WTC11 (cell line): ENCODE measurements around the gene PRDM2. TPM values are rescaled to one million over a fixed set of nuclear protein-coding genes. Genes with fewer than 3 reads are reported as not detected.

Source experiments
- ATAC-seq: fragments of 200-7000 bp; cut with Tn5 transposase; 2 replicates; pipeline ENCODE4 v1.10.0; 2021; ENCODE audit warnings: mild to moderate bottlenecking, moderate library complexity
- Bru-seq: library from RNA; stranded (reverse); fragments of 400-500 nt; gene quantifications from one replicate; lab custom pipeline; 2021; lab: Mats Ljungman, UMichigan
- CTCF ChIA-PET: fragments of 300-600 bp; sonication (Branson Sonifier 250); formaldehyde crosslinking; loops from one replicate; lab custom pipeline; 2021; ENCODE audit warnings: antibody characterized with exemption; lab: Charles Lee
- POLR2A ChIA-PET: fragments of 350-600 bp; sonication (Branson Sonifier 250); formaldehyde crosslinking; loops from one replicate; lab custom pipeline; 2021; ENCODE audit warnings: antibody characterized with exemption; lab: Charles Lee
- DNase-seq: peaks from one replicate; pipeline ENCODE4 v3.0.0; 2021; ENCODE audit warnings: low spot score
- H3K27ac Mint-ChIP-seq: 2 replicates; pipeline ENCODE4 v1.8.0; 2021; ENCODE audit warnings: mixed read lengths
- H3K27me3 Mint-ChIP-seq: 2 replicates; pipeline ENCODE4 v1.8.0; 2021; ENCODE audit warnings: low read depth, mild to moderate bottlenecking, moderate library complexity, mixed read lengths
- H3K36me3 Mint-ChIP-seq: 2 replicates; pipeline ENCODE4 v1.8.0; 2021; ENCODE audit warnings: mixed read lengths
- H3K4me1 Mint-ChIP-seq: 2 replicates; pipeline ENCODE4 v1.8.0; 2022; ENCODE audit warnings: mixed read lengths
- H3K4me3 Mint-ChIP-seq: 2 replicates; pipeline ENCODE4 v1.8.0; 2021; ENCODE audit warnings: mild to moderate bottlenecking, moderate library complexity, mixed read lengths
- H3K9me3 Mint-ChIP-seq: 2 replicates; pipeline ENCODE4 v1.8.0; 2021; ENCODE audit warnings: mixed read lengths
- CREM ChIP-seq: sonication (generic); formaldehyde crosslinking; IDR thresholded peaks from 2 replicates; pipeline ENCODE4 v1.8.1; 2022; ENCODE audit warnings: mild to moderate bottlenecking, missing genetic modification reagents, moderate library complexity
- GABPB1 ChIP-seq: sonication (generic); formaldehyde crosslinking; IDR thresholded peaks from 2 replicates; pipeline ENCODE4 v1.8.1; 2023; ENCODE audit warnings: mild to moderate bottlenecking, missing genetic modification reagents
- IRF2 ChIP-seq: sonication (generic); formaldehyde crosslinking; IDR thresholded peaks from 2 replicates; pipeline ENCODE4 v1.8.0; 2022; ENCODE audit warnings: low read depth, missing genetic modification reagents, borderline replicate concordance
- NFE2L1 ChIP-seq: sonication (generic); formaldehyde crosslinking; IDR thresholded peaks from 2 replicates; pipeline ENCODE4 v1.8.1; 2023; ENCODE audit warnings: missing genetic modification reagents
- NFYB ChIP-seq: sonication (generic); formaldehyde crosslinking; conservative IDR thresholded peaks from 2 replicates; pipeline ENCODE4 v1.8.0; 2022; ENCODE audit warnings: low read depth, missing genetic modification reagents
- NR1H2 ChIP-seq: sonication (generic); formaldehyde crosslinking; IDR thresholded peaks from 2 replicates; pipeline ENCODE4 v1.9.0; 2021; ENCODE audit warnings: mild to moderate bottlenecking, moderate library complexity, missing genetic modification reagents
- SP1 ChIP-seq: sonication (generic); formaldehyde crosslinking; conservative IDR thresholded peaks from 2 replicates; pipeline ENCODE4 v1.8.1; 2022; ENCODE audit warnings: missing genetic modification reagents
- TCF7 ChIP-seq: sonication (generic); formaldehyde crosslinking; IDR thresholded peaks from 2 replicates; pipeline ENCODE4 v1.8.0; 2022; ENCODE audit warnings: mild to moderate bottlenecking, low read depth, missing genetic modification reagents, moderate library complexity
- TEAD1 ChIP-seq: sonication (generic); formaldehyde crosslinking; IDR thresholded peaks from 2 replicates; pipeline ENCODE4 v1.8.0; 2022; ENCODE audit warnings: mild to moderate bottlenecking, missing genetic modification reagents
- ZNF121 ChIP-seq: sonication (generic); formaldehyde crosslinking; IDR thresholded peaks from 2 replicates; pipeline ENCODE4 v1.8.0; 2023; ENCODE audit warnings: missing genetic modification reagents
- ZNF232 ChIP-seq: sonication (generic); formaldehyde crosslinking; IDR thresholded peaks from 2 replicates; pipeline ENCODE4 v1.8.0; 2022; ENCODE audit warnings: mild to moderate bottlenecking, missing genetic modification reagents
- ZNF416 ChIP-seq: fragments of 250-450 bp; sonication (Bioruptor Pico); IDR thresholded peaks from 2 replicates; pipeline ENCODE4 v1.9.0; 2021; ENCODE audit warnings: mild to moderate bottlenecking, inconsistent platforms
- long read RNA-seq, 3 experiments: library from RNA in 1 of 3; library from capped mRNA in 1 of 3; library from polyadenylated mRNA in 1 of 3; unstranded in 2 of 3; stranded (forward) in 1 of 3; transcript quantifications; one replicate each; pipeline ENCODE4 v2.0.0, GENCODE V29; 2021
- total RNA-seq: library from RNA; stranded (reverse); gene quantifications from 3 replicates; pipeline ENCODE4 v1.2.3, GENCODE V29; 2021
- TF ChIP-seq, protein P1 (sequence below): sonication (generic); formaldehyde crosslinking; IDR thresholded peaks from 2 replicates; pipeline ENCODE4 v1.8.1; 2023; ENCODE audit warnings: mild to moderate bottlenecking, missing genetic modification reagents
- TF ChIP-seq, protein P2 (sequence below): sonication (generic); formaldehyde crosslinking; IDR thresholded peaks from 2 replicates; pipeline ENCODE4 v1.8.0; 2022; ENCODE audit warnings: mild to moderate bottlenecking, missing genetic modification reagents
- TF ChIP-seq, protein P3 (sequence below): sonication (generic); formaldehyde crosslinking; IDR thresholded peaks from 2 replicates; pipeline ENCODE4 v1.8.0; 2022; ENCODE audit warnings: mild to moderate bottlenecking, missing genetic modification reagents
- TF ChIP-seq, protein P4 (sequence below): sonication (generic); formaldehyde crosslinking; IDR thresholded peaks from 2 replicates; pipeline ENCODE4 v1.8.1; 2022; ENCODE audit warnings: low read depth, mild to moderate bottlenecking, moderate library complexity, missing genetic modification reagents, borderline replicate concordance
- TF ChIP-seq, protein P5 (sequence below): fragments of 200-600 bp; IDR thresholded peaks from 2 replicates; pipeline ENCODE4 v1.8.0; 2022; ENCODE audit warnings: antibody characterized with exemption

The PRDM2 gene, protein sequence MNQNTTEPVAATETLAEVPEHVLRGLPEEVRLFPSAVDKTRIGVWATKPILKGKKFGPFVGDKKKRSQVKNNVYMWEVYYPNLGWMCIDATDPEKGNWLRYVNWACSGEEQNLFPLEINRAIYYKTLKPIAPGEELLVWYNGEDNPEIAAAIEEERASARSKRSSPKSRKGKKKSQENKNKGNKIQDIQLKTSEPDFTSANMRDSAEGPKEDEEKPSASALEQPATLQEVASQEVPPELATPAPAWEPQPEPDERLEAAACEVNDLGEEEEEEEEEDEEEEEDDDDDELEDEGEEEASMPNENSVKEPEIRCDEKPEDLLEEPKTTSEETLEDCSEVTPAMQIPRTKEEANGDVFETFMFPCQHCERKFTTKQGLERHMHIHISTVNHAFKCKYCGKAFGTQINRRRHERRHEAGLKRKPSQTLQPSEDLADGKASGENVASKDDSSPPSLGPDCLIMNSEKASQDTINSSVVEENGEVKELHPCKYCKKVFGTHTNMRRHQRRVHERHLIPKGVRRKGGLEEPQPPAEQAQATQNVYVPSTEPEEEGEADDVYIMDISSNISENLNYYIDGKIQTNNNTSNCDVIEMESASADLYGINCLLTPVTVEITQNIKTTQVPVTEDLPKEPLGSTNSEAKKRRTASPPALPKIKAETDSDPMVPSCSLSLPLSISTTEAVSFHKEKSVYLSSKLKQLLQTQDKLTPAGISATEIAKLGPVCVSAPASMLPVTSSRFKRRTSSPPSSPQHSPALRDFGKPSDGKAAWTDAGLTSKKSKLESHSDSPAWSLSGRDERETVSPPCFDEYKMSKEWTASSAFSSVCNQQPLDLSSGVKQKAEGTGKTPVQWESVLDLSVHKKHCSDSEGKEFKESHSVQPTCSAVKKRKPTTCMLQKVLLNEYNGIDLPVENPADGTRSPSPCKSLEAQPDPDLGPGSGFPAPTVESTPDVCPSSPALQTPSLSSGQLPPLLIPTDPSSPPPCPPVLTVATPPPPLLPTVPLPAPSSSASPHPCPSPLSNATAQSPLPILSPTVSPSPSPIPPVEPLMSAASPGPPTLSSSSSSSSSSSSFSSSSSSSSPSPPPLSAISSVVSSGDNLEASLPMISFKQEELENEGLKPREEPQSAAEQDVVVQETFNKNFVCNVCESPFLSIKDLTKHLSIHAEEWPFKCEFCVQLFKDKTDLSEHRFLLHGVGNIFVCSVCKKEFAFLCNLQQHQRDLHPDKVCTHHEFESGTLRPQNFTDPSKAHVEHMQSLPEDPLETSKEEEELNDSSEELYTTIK (N-terminal part only)
- 19.5 to 27.2 TPM (median 25.0 TPM) in 3 replicates for total RNA-seq
- percentile 72 among the genes with signal in this experiment for Bru-seq, nascent RNA
- long read RNA-seq, experiment 1, full-length matches to known transcripts, result 9 of 55 reads
- long read RNA-seq, experiment 1, partial matches to known transcripts, result 24 of 55 reads
- long read RNA-seq, experiment 1, other reads (novel, unspliced or antisense), result 22 of 55 reads
- long read RNA-seq, experiment 2, partial matches to known transcripts, result 17 of 20 reads
- long read RNA-seq, experiment 2, other reads (novel, unspliced or antisense), result 3 of 20 reads
- long read RNA-seq, experiment 3, result 0 reads

DNA sequence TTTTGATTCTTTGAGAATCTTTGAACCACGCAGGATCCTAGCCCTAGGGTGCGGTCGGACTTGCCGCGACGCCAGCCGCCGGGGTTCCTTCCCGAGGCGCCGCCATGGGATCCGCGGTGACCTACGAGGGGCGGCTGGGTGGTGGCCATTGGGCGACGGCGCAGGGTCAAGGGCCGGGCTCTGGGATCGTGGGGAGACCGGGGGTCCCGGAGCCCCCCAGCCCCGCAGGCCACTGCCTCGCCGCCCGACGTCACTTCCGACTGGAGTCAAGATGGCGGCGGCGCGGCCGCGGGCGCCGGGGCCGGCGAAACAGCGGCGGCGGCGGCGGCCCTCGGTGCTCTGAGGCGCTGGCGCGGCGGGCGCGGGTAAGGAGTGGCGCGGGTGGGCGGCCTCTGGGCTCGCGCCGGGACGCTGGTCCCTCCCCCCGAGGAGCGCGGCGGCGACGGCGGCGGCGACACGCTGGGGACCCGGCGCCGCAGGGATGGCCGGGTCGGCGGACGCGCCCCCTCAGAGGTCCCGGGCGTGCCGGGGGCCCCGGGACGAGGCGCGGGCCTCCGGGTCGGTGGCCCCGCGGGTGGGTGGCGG lies at the start of gene PRDM2:
Gene PRDM2 (plus strand): TSS at position 253 of the 585 bp plus-strand sequence. CDS start 15,418 bp downstream, outside the sequence.
- no peak for TF ChIP-seq IRF2 (CRISPR knock-in tag)
- TF ChIP-seq, protein P1, sequence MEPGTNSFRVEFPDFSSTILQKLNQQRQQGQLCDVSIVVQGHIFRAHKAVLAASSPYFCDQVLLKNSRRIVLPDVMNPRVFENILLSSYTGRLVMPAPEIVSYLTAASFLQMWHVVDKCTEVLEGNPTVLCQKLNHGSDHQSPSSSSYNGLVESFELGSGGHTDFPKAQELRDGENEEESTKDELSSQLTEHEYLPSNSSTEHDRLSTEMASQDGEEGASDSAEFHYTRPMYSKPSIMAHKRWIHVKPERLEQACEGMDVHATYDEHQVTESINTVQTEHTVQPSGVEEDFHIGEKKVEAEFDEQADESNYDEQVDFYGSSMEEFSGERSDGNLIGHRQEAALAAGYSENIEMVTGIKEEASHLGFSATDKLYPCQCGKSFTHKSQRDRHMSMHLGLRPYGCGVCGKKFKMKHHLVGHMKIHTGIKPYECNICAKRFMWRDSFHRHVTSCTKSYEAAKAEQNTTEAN (CRISPR knock-in tag), result peak; percentile 80
- TF ChIP-seq GABPB1 (CRISPR knock-in tag), result peak; percentile 21; the same call in 1 of the 2 replicates
- no peak for TF ChIP-seq TEAD1
- TF ChIP-seq ZNF416, result no peak
- TF ChIP-seq, protein P2, sequence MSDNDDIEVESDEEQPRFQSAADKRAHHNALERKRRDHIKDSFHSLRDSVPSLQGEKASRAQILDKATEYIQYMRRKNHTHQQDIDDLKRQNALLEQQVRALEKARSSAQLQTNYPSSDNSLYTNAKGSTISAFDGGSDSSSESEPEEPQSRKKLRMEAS (CRISPR knock-in tag), result peak; percentile 68; the same call in 1 of the 2 replicates
- TF ChIP-seq SP1, result peak; percentile 45; the same call in 1 of the 2 replicates
- TF ChIP-seq, protein P3, sequence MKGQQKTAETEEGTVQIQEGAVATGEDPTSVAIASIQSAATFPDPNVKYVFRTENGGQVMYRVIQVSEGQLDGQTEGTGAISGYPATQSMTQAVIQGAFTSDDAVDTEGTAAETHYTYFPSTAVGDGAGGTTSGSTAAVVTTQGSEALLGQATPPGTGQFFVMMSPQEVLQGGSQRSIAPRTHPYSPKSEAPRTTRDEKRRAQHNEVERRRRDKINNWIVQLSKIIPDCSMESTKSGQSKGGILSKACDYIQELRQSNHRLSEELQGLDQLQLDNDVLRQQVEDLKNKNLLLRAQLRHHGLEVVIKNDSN (CRISPR knock-in tag), result peak; percentile 26; the same call in 1 of the 2 replicates
- TF ChIP-seq NFE2L1, result peak; percentile 66; the same call in 1 of the 2 replicates
- 0 out of 2 replicates have a peak, but pooled peaks have one; percentile 32 for TF ChIP-seq NFYB (CRISPR knock-in tag)
- peaks cover 14% of the 10 kb centered on the region for H3K36me3 Mint-ChIP-seq
- POLR2A ChIA-PET, result no interaction called here
- DNase-seq (peak; percentile 34), ATAC-seq (peak; percentile 61)
- H3K4me1 Mint-ChIP-seq, result peaks cover 27% of the 10 kb centered on the region
- CTCF ChIA-PET, result interaction anchor here (1.3 kb wide), 1 partner anchor 107 kb away, joined by 3 read pairs; no protein-coding TSS in a partner anchor
- peaks cover 16% of the 10 kb centered on the region for H3K9me3 Mint-ChIP-seq
- H3K4me3 Mint-ChIP-seq, result peak within 1 kb of the TSS; percentile 92
- peaks cover 61% of the 10 kb centered on the region for H3K27me3 Mint-ChIP-seq
- peak within 1 kb of the TSS; percentile 90 for H3K27ac Mint-ChIP-seq

DNA sequence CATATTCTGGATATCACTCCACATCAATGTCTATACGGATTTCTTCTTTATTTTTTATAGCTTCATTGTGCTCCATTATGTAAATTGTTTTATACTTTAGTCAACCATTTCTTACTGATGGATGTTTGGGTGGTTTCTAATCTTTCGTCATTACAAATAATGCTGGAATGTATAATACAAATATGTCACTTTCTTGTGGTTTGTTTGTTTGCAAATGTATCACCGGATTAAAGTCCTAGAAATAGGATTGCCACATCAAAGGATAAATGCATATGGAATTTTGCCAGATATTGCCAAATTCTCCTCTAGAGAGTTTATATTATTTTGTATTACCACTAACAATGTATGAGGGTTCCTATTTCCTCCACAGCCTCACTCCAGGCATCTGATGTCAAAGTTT lies 48.7 kb upstream of the PRDM2 start:
- DNase-seq (no peak), ATAC-seq (no peak)
- TF ChIP-seq TCF7 (CRISPR knock-in tag) (no peak), ZNF121 (CRISPR knock-in tag) (no peak), ZNF232 (CRISPR knock-in tag) (no peak), NR1H2 (CRISPR knock-in tag) (no peak), CREM (no peak)
- TF ChIP-seq, protein P4, sequence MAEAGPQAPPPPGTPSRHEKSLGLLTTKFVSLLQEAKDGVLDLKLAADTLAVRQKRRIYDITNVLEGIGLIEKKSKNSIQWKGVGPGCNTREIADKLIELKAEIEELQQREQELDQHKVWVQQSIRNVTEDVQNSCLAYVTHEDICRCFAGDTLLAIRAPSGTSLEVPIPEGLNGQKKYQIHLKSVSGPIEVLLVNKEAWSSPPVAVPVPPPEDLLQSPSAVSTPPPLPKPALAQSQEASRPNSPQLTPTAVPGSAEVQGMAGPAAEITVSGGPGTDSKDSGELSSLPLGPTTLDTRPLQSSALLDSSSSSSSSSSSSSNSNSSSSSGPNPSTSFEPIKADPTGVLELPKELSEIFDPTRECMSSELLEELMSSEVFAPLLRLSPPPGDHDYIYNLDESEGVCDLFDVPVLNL, result no peak
- TF ChIP-seq, protein P5, sequence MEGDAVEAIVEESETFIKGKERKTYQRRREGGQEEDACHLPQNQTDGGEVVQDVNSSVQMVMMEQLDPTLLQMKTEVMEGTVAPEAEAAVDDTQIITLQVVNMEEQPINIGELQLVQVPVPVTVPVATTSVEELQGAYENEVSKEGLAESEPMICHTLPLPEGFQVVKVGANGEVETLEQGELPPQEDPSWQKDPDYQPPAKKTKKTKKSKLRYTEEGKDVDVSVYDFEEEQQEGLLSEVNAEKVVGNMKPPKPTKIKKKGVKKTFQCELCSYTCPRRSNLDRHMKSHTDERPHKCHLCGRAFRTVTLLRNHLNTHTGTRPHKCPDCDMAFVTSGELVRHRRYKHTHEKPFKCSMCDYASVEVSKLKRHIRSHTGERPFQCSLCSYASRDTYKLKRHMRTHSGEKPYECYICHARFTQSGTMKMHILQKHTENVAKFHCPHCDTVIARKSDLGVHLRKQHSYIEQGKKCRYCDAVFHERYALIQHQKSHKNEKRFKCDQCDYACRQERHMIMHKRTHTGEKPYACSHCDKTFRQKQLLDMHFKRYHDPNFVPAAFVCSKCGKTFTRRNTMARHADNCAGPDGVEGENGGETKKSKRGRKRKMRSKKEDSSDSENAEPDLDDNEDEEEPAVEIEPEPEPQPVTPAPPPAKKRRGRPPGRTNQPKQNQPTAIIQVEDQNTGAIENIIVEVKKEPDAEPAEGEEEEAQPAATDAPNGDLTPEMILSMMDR, result no peak
- TF ChIP-seq, protein P3 (CRISPR knock-in tag), result no peak
- Mint-ChIP-seq H3K4me3 (no peak overlapping the region), H3K27me3 (no peaks in the 10 kb centered on the region), H3K4me1 (no peaks in the 10 kb centered on the region), H3K36me3 (peaks cover 5% of the 10 kb centered on the region), H3K27ac (no peak overlapping the region), H3K9me3 (peaks cover 11% of the 10 kb centered on the region)
- CTCF ChIA-PET, result no interaction called here
- POLR2A ChIA-PET, result no interaction called here
